HG03175 (cell line): ENCODE data around the gene IQSEC3.
"Not testable (repeated sequence)": the region's sequence is repeated elsewhere in the genome, so short reads cannot be mapped to it uniquely, and the experiment has no call there.

ENCODE experiments used
- ATAC-seq: cut with Tn5 transposase; IDR thresholded peaks from one replicate; pipeline ENCODE4 v1.9.1; 2021; ENCODE audit warnings: mild to moderate bottlenecking, moderate library complexity; ENCODE audit not compliant: unreplicated experiment

IQSEC3 gene

GRCh38 chr12:52902-53734 is 13.4 kb upstream of the IQSEC3 start:
- not testable (repeated sequence) for ATAC-seq

- no peak for ATAC-seq
These were observed 12.5 kb upstream of the IQSEC3 start for GRCh38 chr12:53735-54730.

- ATAC-seq, result no peak
These were observed 11.6 kb upstream of the IQSEC3 start for GRCh38 chr12:54750-55535.

GRCh38 chr12:56683-57346 is 9.8 kb upstream of the IQSEC3 start:
- ATAC-seq, result no peak

- no peak for ATAC-seq
These were observed 9.0 kb upstream of the IQSEC3 start for GRCh38 chr12:57539-57938.

GRCh38 chr12:58832-59231 is 7.7 kb upstream of the IQSEC3 start:
- no peak for ATAC-seq

- not testable (repeated sequence) for ATAC-seq
These were observed 4.7 kb upstream of the IQSEC3 start for GRCh38 chr12:61845-62244.

GRCh38 chr12:65491-66063 is 990 bp upstream of the IQSEC3 start:
- not testable (repeated sequence) for ATAC-seq

GRCh38 chr12:66782-67504 is 376 bp downstream of the IQSEC3 start:
- not testable (repeated sequence) for ATAC-seq

- ATAC-seq, result not testable (repeated sequence)
These were observed 3.1 kb downstream of the IQSEC3 start for GRCh38 chr12:69677-70076.

GRCh38 chr12:70541-70940 is 4.0 kb downstream of the IQSEC3 start:
- ATAC-seq, result not testable (repeated sequence)

GRCh38 chr12:72018-72417 is 5.5 kb downstream of the IQSEC3 start:
- ATAC-seq, result not testable (repeated sequence)

GRCh38 chr12:74420-75190 is 8.0 kb downstream of the IQSEC3 start:
- ATAC-seq, result not testable (repeated sequence)

GRCh38 chr12:75541-75940 is 9.0 kb downstream of the IQSEC3 start:
- ATAC-seq, result not testable (repeated sequence)

GRCh38 chr12:76102-76501 is 9.5 kb downstream of the IQSEC3 start:
- not testable (repeated sequence) for ATAC-seq

- not testable (repeated sequence) for ATAC-seq
These were observed 10.0 kb downstream of the IQSEC3 start for GRCh38 chr12:76551-76950.

GRCh38 chr12:77101-77719 is 10.6 kb downstream of the IQSEC3 start:
- not testable (repeated sequence) for ATAC-seq
